GM10266 (cell line): ENCODE measurements around the gene MCUB.
A peak's percentile ranks its signal among the peaks of the same experiment; 100 is the strongest.
"Not testable (repeated sequence)": the region's sequence is repeated elsewhere in the genome, so short reads cannot be mapped to it uniquely, and the experiment has no call there.

Experiments used
- DNase-seq: peaks from one replicate; pipeline ENCODE4 v3.0.0; 2012; ENCODE audit errors: extremely low spot score
- CTCF ChIP-seq: IDR thresholded peaks from 2 replicates; pipeline ENCODE4 v1.5.1; 2012; ENCODE audit warnings: mild to moderate bottlenecking, low read depth; ENCODE audit not compliant: control insufficient read depth, insufficient read depth; ENCODE audit errors: missing control alignments

The MCUB gene

GRCh38 chr4:109671350-109671749 is 111.3 kb downstream of the MCUB start:
- no peak for TF ChIP-seq CTCF
- no peak for DNase-seq

GRCh38 chr4:109672169-109672930 is 112.3 kb downstream of the MCUB start:
- DNase-seq, result no peak
- no peak for TF ChIP-seq CTCF

GRCh38 chr4:109673303-109673702 is 113.3 kb downstream of the MCUB start:
- no peak for TF ChIP-seq CTCF
- no peak for DNase-seq

GRCh38 chr4:109675181-109675580 is 115.1 kb downstream of the MCUB start:
- no peak for DNase-seq

GRCh38 chr4:109675843-109676242 is 115.8 kb downstream of the MCUB start:
- TF ChIP-seq CTCF, result no peak
- no peak for DNase-seq

More at GRCh38 chr4:109675181-109675580, 115.1 kb downstream of the MCUB start:
- no peak for TF ChIP-seq CTCF

- TF ChIP-seq CTCF, result peak; percentile 14
- no peak for DNase-seq
These were observed 116.8 kb downstream of the MCUB start for GRCh38 chr4:109676886-109677285.

GRCh38 chr4:109678472-109678871 is 118.4 kb downstream of the MCUB start:
- not testable (repeated sequence) for DNase-seq

- DNase-seq, result not testable (repeated sequence)
These were observed 118.9 kb downstream of the MCUB start for GRCh38 chr4:109678925-109679324.
